Stimulated activated CD4-positive, alpha-beta T cell treated with anti-CD3 and anti-CD28 coated beads, TNF-alpha, amount 100 ng/mL, for 4 hours (primary cell): ENCODE results near the gene PHLPP1.

Experiments
- DNase-seq, 3 experiments: peaks; one replicate each; pipeline ENCODE4 v3.0.0-alpha.2; 2020; ENCODE audit warnings: low read depth in 3 of 3

PHLPP1 gene

GRCh38 chr18:62979176-62979575 is 263.8 kb downstream of the PHLPP1 start:
- no peak for DNase-seq

- DNase-seq = no peak
Observed at GRCh38 chr18:62979900-62980299, 264.6 kb downstream of the PHLPP1 start.

GRCh38 chr18:62981566-62981965 is 266.2 kb downstream of the PHLPP1 start:
- no peak for DNase-seq

GRCh38 chr18:62982600-62983251 is 267.4 kb downstream of the PHLPP1 start:
- DNase-seq = peak; percentile 10 to 26 (median 11)

- DNase-seq = no peak
Observed at GRCh38 chr18:62984656-62985315, 269.4 kb downstream of the PHLPP1 start.

- no peak for DNase-seq
Observed at GRCh38 chr18:62986490-62986889, 271.1 kb downstream of the PHLPP1 start.

- no peak for DNase-seq
Observed at GRCh38 chr18:62987055-62987830, 271.9 kb downstream of the PHLPP1 start.

- DNase-seq = no peak
Observed at GRCh38 chr18:62987859-62988258, 272.5 kb downstream of the PHLPP1 start.

- DNase-seq = no peak
Observed at GRCh38 chr18:62988471-62988870, 273.1 kb downstream of the PHLPP1 start.

- no peak for DNase-seq
Observed at GRCh38 chr18:62989195-62989594, 273.9 kb downstream of the PHLPP1 start.

GRCh38 chr18:62990653-62991052 is 275.3 kb downstream of the PHLPP1 start:
- no peak for DNase-seq

- no peak for DNase-seq
Observed at GRCh38 chr18:62991389-62991788, 276.0 kb downstream of the PHLPP1 start.

GRCh38 chr18:62991959-62992358 is 276.6 kb downstream of the PHLPP1 start:
- DNase-seq = no peak

GRCh38 chr18:62992877-62993365 is 277.6 kb downstream of the PHLPP1 start:
- no peak for DNase-seq

- no peak for DNase-seq
Observed at GRCh38 chr18:62996566-62996965, 281.2 kb downstream of the PHLPP1 start.

GRCh38 chr18:62997076-62997475 is 281.7 kb downstream of the PHLPP1 start:
- no peak for DNase-seq

- DNase-seq = no peak
Observed at GRCh38 chr18:62998443-62998842, 283.1 kb downstream of the PHLPP1 start.

- DNase-seq = no peak
Observed at GRCh38 chr18:62999392-62999791, 284.1 kb downstream of the PHLPP1 start.

GRCh38 chr18:62999921-63000320 is 284.6 kb downstream of the PHLPP1 start:
- no peak for DNase-seq

GRCh38 chr18:63000839-63001238 is 285.5 kb downstream of the PHLPP1 start:
- DNase-seq = no peak

- no peak for DNase-seq
Observed at GRCh38 chr18:63001861-63002260, 286.5 kb downstream of the PHLPP1 start.

- no peak for DNase-seq
Observed at GRCh38 chr18:63002305-63002704, 287.0 kb downstream of the PHLPP1 start.
